COLO829 (cell line): ENCODE results near the gene SALL1.

Experiments
- DNase-seq: peaks from one replicate; pipeline ENCODE4 v3.0.0; 2012; ENCODE audit warnings: low spot score

The SALL1 gene

GRCh38 chr16:51150888-51151320 lies at the start of gene SALL1:
Gene SALL1 (minus strand): TSS chr16:51151270. CDS start chr16:51151241, 29 bp downstream.
- no peak for DNase-seq

GRCh38 chr16:51200793-51201192 lies 49.7 kb upstream of the SALL1 start:
- DNase-seq: no peak

GRCh38 chr16:51197953-51198748 lies 47.1 kb upstream of the SALL1 start:
- no peak for DNase-seq

- no peak for DNase-seq
These were observed 42.8 kb upstream of the SALL1 start for GRCh38 chr16:51193879-51194278.

DNA sequence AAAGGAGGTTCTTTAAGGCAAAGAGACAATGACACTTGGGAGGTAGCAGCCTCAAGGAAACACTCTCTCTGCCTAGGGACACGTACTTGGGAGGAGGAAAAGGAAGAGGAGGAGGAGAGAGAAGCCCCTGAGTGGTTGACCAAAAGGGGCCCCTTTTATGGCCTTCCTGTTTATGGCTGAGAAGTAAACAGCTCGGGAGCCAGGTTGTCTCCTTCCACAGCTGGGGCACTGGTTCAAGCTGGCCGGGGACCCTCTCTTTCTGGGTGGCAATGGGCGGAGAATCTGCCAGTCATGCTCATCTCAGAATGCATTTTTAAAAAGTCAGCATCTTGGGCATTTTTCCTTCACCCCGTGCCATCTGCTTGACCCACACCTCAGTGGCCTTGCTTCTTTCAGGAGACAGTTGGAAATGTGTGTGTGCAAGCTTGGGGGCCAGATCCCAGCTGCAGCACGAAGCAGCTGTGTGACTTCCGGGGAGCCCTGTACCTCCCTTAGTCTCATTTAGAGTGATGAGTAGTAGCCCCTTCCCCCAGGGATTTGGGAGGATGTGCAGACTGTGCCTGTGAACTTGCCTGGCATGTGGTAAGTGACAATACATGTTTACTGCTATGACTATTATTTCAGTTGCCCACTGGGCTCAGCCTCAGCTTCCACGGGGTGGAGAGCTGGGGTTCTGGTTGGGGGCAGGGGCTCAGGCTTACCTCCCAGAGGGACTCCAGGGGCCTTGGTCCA lies 33.8 kb upstream of the SALL1 start:
- no peak for DNase-seq

DNA sequence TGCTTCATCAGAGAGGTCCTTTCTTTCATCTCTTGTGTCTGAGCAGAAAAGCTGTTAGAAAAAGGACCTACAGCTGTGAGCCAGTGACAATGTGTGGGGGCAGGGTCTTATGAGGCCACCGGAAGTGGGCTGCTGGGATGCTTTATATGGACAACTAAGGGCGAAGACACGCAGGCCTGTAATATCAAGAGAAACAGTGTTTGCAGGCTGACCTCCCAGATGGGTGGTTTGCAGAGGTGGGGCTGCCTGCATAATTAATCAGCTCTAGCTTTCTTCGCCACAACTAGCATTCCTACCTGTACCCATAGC lies 30.4 kb upstream of the SALL1 start:
- DNase-seq: no peak

DNA sequence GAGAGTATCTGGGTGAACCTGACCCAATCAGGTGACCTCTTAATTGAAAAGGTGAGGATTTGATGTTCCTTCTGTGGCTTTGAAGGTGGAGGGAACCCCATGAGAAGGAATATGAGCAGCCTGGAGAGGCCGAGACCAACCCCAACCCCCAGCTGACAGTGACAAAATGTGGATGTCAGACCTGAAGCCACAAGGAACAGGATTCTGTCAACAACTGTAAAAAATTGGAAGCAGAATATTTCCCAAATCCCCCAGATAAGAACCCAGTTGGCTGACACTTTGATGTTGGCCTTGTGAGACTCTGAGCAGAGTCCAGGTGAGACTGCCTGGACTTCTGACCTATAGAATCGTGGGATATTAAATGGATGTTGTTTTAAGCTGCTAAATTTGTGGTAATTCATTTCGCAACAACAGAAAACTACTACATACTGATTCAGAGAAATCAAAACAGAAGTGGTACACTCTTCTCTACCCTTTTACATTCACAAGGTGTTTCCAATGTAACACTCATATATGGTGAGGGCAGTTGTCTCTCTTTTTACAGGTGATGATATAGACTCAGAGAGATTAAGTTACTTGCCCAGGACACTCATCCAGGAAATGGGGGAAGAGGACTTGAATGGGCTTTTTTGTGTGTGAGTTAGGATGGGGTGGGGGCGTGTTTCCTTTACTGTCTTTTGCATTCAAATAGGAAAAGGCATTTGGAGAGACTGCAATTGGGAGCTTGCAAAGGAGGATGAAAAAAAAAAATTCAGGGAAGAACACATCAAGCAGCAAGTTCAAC lies 29.8 kb upstream of the SALL1 start:
- no peak for DNase-seq

- DNase-seq: no peak
These were observed 24.0 kb upstream of the SALL1 start for GRCh38 chr16:51175081-51175480.

GRCh38 chr16:51172368-51172767 lies 21.3 kb upstream of the SALL1 start:
- DNase-seq: no peak

GRCh38 chr16:51168755-51169154 lies 17.7 kb upstream of the SALL1 start:
- no peak for DNase-seq

GRCh38 chr16:51167170-51167895 lies 16.3 kb upstream of the SALL1 start:
- no peak for DNase-seq

GRCh38 chr16:51166541-51166940 lies 15.5 kb upstream of the SALL1 start:
- DNase-seq: no peak

- no peak for DNase-seq
These were observed 15.0 kb upstream of the SALL1 start for GRCh38 chr16:51166091-51166490.

GRCh38 chr16:51165043-51165442 lies 14.0 kb upstream of the SALL1 start:
- DNase-seq: no peak

GRCh38 chr16:51164574-51164973 lies 13.5 kb upstream of the SALL1 start:
- DNase-seq: no peak

- peak; percentile 53 for DNase-seq
These were observed 13.0 kb upstream of the SALL1 start for GRCh38 chr16:51163894-51164566.

- no peak for DNase-seq
These were observed 12.3 kb upstream of the SALL1 start for GRCh38 chr16:51163366-51163765.

DNA sequence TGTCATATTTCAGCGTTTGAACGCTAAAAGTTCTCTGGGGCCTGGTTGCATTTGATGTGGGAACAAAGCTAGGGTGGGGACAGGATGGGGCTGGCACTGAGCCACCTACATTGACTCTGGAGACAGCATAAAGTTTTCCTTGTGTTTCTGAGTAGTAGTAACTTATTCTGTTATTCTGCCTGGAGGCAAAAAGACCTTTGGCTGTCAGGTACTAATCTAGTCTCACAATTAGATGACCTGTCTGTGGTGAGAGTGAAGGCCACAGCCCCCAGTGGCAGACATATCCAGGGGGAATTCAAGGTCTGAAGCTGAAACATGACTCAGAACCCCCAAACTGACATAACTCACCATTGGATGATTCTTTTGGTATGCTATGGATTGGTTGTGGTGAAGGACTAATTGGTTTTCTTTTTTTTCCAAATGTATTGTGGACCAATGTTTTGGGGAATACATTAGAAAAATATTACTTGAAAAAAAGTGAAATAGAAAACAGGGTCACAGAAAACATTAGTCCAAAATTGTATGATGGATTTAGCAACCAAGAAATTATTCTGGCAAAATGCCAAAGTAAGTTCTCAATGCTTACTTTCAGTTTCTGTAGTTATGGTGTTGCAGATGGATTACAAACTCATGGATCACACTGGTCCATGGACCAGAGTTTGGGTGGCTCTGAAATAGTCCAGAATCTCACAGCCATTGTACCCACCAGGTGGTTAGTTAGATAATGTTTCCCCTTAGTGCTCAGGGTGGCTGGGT lies 10.5 kb upstream of the SALL1 start:
- peak; percentile 45 for DNase-seq

GRCh38 chr16:51159865-51160264 lies 8.8 kb upstream of the SALL1 start:
- DNase-seq: no peak

- DNase-seq: no peak
These were observed 8.2 kb upstream of the SALL1 start for GRCh38 chr16:51159296-51159695.

DNA sequence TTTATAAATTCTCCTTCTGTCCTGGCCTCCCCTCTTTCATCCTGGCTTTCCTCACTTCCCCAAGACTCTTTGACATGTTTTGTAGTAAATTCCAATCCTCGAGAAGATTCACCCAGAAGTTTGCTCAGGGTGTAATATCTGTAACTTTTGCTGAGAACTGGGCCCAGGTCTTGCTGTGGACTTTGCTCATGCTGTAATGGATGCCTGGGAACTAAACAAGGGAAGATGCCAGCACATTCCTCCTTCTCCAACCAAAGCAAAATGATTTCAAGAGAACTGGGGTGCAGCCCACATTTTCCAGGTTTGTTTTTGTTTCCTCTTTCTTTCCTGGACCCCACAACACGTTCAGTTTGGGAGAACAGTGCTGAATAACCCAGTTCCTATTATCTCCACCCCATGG lies 6.6 kb upstream of the SALL1 start:
- DNase-seq: no peak
